ENCODE results near the gene ARFGAP1.

DNA sequence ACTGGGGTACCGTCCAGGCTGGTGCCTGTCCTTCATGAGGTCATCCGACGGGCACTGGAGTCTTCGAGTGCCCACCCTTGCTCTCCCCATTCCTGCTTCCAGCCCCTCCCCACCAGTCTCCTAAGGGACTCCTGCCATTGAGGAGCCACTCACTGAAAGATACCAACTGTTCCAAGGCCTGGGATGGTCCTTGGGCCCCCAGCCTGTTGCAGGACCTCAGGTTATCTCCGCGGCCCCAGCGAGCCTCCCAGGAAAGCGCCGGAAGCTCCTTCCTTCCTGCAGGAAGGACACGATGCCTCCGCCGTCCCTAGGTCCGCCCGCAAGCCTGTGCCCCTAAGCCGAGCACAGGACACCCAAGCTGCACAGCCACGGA lies 19.6 kb upstream of the ARFGAP1 start:
- TF ChIP-seq, protein P1, sequence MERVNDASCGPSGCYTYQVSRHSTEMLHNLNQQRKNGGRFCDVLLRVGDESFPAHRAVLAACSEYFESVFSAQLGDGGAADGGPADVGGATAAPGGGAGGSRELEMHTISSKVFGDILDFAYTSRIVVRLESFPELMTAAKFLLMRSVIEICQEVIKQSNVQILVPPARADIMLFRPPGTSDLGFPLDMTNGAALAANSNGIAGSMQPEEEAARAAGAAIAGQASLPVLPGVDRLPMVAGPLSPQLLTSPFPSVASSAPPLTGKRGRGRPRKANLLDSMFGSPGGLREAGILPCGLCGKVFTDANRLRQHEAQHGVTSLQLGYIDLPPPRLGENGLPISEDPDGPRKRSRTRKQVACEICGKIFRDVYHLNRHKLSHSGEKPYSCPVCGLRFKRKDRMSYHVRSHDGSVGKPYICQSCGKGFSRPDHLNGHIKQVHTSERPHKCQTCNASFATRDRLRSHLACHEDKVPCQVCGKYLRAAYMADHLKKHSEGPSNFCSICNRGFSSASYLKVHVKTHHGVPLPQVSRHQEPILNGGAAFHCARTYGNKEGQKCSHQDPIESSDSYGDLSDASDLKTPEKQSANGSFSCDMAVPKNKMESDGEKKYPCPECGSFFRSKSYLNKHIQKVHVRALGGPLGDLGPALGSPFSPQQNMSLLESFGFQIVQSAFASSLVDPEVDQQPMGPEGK (CRISPR knock-in tag; IDR thresholded peaks at IDR 0.05; ENCODE audit: borderline replicate concordance), result no peak
- TF ChIP-seq RARB (CRISPR knock-in tag; IDR thresholded peaks at IDR 0.05), result no peak
- TF ChIP-seq TCF4 (CRISPR knock-in tag; IDR thresholded peaks at IDR 0.05; ENCODE audit: borderline replicate concordance), result no peak
- no peak for TF ChIP-seq ZC3H10 (CRISPR knock-in tag; IDR thresholded peaks at IDR 0.05)
- TF ChIP-seq, protein P2, sequence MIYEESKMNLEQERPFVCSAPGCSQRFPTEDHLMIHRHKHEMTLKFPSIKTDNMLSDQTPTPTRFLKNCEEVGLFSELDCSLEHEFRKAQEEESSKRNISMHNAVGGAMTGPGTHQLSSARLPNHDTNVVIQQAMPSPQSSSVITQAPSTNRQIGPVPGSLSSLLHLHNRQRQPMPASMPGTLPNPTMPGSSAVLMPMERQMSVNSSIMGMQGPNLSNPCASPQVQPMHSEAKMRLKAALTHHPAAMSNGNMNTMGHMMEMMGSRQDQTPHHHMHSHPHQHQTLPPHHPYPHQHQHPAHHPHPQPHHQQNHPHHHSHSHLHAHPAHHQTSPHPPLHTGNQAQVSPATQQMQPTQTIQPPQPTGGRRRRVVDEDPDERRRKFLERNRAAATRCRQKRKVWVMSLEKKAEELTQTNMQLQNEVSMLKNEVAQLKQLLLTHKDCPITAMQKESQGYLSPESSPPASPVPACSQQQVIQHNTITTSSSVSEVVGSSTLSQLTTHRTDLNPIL (CRISPR knock-in tag; IDR thresholded peaks at IDR 0.05; ENCODE audit: low read depth), result no peak
- TF ChIP-seq TOX (CRISPR knock-in tag; IDR thresholded peaks at IDR 0.05; ENCODE audit: borderline replicate concordance), result no peak
